ENCODE results near the gene ZNF396.

Gene ZNF396

GRCh38 chr18:35387152-35387571, 10.0 kb upstream of the ZNF396 start:
- no peak for DNase-seq (ENCODE audit: low spot score)
- H3K4me3 ChIP-seq = no peak overlapping the region
- no peak overlapping the region for H3K27ac ChIP-seq
- no peak for TF ChIP-seq CTCF (IDR thresholded peaks at IDR 0.05)

- DNase-seq (ENCODE audit: low spot score) = no peak
- peak; percentile 82 for TF ChIP-seq CTCF (IDR thresholded peaks at IDR 0.05)
- Histone ChIP-seq H3K4me3 (no peak overlapping the region), H3K27ac (no peak overlapping the region)
These were observed 9.5 kb upstream of the ZNF396 start for GRCh38 chr18:35386600-35387100.

GRCh38 chr18:35383136-35383535, 6.0 kb upstream of the ZNF396 start:
- no peak for DNase-seq (ENCODE audit: low spot score)

GRCh38 chr18:35379421-35379820, 2.3 kb upstream of the ZNF396 start:
- Histone ChIP-seq H3K4me3 (no peak overlapping the region), H3K27ac (no peak overlapping the region)
- no peak for DNase-seq (ENCODE audit: low spot score)
- TF ChIP-seq CTCF (IDR thresholded peaks at IDR 0.05) = no peak

More at GRCh38 chr18:35383136-35383535, 6.0 kb upstream of the ZNF396 start:
- Histone ChIP-seq H3K4me3 (no peak overlapping the region), H3K27ac (no peak overlapping the region)
- TF ChIP-seq CTCF (IDR thresholded peaks at IDR 0.05) = no peak

GRCh38 chr18:35378574-35378896, 1.4 kb upstream of the ZNF396 start:
- no peak for TF ChIP-seq CTCF (IDR thresholded peaks at IDR 0.05)
- Histone ChIP-seq H3K27ac (no peak overlapping the region), H3K4me3 (no peak overlapping the region)
- no peak for DNase-seq (ENCODE audit: low spot score)

GRCh38 chr18:35377875-35378573, 887 bp upstream of the ZNF396 start:
- TF ChIP-seq CTCF (IDR thresholded peaks at IDR 0.05) = no peak
- H3K4me3 ChIP-seq = peak overlapping the region; percentile 86
- no peak overlapping the region for H3K27ac ChIP-seq
- no peak for DNase-seq (ENCODE audit: low spot score)

- no peak overlapping the region for H3K27ac ChIP-seq
- TF ChIP-seq CTCF (IDR thresholded peaks at IDR 0.05) = no peak
- peak overlapping the region; percentile 86 for H3K4me3 ChIP-seq
- DNase-seq (ENCODE audit: low spot score) = no peak
These were observed 770 bp downstream of the ZNF396 start for GRCh38 chr18:35376393-35376741.
